Prostate gland (tissue), 2 donors: ENCODE measurements around the gene FGGY. TPM values are rescaled to one million over a fixed set of nuclear protein-coding genes. Genes with fewer than 3 reads are reported as not detected.
A peak's percentile ranks its signal among the peaks of the same experiment; 100 is the strongest.

Experiments
- DNase-seq: peaks from one replicate; pipeline ENCODE4 v3.0.0-alpha.2; 2019; ENCODE audit warnings: low spot score
- H3K27ac ChIP-seq, 2 donors: fragments of 200-600 bp; sonication (generic); 2 replicates each; pipeline ENCODE4 v1.5.1; 2017 to 2019
- H3K27me3 ChIP-seq: fragments of 200-600 bp; sonication (generic); replicated peaks from 2 replicates; pipeline ENCODE4 v1.5.1; 2019; ENCODE audit not compliant: insufficient read depth
- H3K36me3 ChIP-seq, 2 donors: fragments of 200-600 bp; sonication (generic); 1 replicate in 1 of 2; 2 replicates in 1 of 2; pipeline versions ENCODE4 v1.5.1 to v1.8.1; 2017 to 2019
- H3K4me1 ChIP-seq: fragments of 200-600 bp; sonication (generic); replicated peaks from 2 replicates; pipeline ENCODE4 v1.5.1; 2019
- H3K4me3 ChIP-seq, 2 donors: fragments of 200-600 bp; sonication (generic); 2 replicates each; pipeline ENCODE4 v1.5.1; 2017 to 2019
- H3K9me3 ChIP-seq: fragments of 200-600 bp; sonication (generic); 2 replicates; pipeline ENCODE4 v1.5.1; 2017
- CTCF ChIP-seq, 4 experiments: fragments of 200-600 bp in 2 of 4; fragments of 450-650 bp in 2 of 4; sonication (generic) in 2 of 4; IDR thresholded peaks; 1 replicate in 3 of 4; 2 replicates in 1 of 4; pipeline ENCODE4 v1.5.1; 2016 to 2019; ENCODE audit warnings: antibody characterized with exemption in 4 of 4, mild to moderate bottlenecking in 2 of 4, moderate library complexity in 2 of 4
- POLR2A ChIP-seq: fragments of 450-650 bp; IDR thresholded peaks from one replicate; pipeline ENCODE4 v1.6.1; 2016; ENCODE audit warnings: antibody characterized with exemption, mild to moderate bottlenecking
- POLR2AphosphoS5 ChIP-seq: sonication (generic); formaldehyde crosslinking; IDR thresholded peaks from one replicate; pipeline ENCODE4 v1.6.1; 2017; ENCODE audit warnings: antibody characterized with exemption
- WGBS: methylation state at CpG from one replicate; pipeline ENCODE4 v1.1.5; 2018; 5-methylcytosine and 5-hydroxymethylcytosine counted together
- intact Hi-C: fragments of 100-400 bp; cut with DNase I; formaldehyde crosslinking; loops from one replicate; pipeline ENCODE4 v1.14.2; 2022
- total RNA-seq, 2 donors: library from RNA; depleted of rRNA; stranded (reverse); fragments of >200 nt; gene quantifications; one replicate each; pipeline ENCODE4 v1.1.0, GENCODE V29; 2016

FGGY gene
- total RNA-seq, 2 donors from 2014 or later: 28.6 to 32.2 TPM

GRCh38 chr1:59592924-59593323, 296.0 kb downstream of the FGGY start:
- WGBS: 92% methylated on average over 2 of the region's 2 CpGs

GRCh38 chr1:59593798-59594790, 297.2 kb downstream of the FGGY start:
- TF ChIP-seq CTCF (IDR thresholded peaks at IDR 0.05) (no peak), POLR2A (no peak), POLR2AphosphoS5 (no peak)
- 57% methylated on average over 5 of the region's 5 CpGs for WGBS
- Histone ChIP-seq H3K36me3 (no peaks in the 10 kb centered on the region), H3K27ac (peak overlapping the region; percentile 66 to 71), H3K4me3 (no peak overlapping the region), H3K9me3 (no peaks in the 10 kb centered on the region), H3K27me3 (no peaks in the 10 kb centered on the region), H3K4me1 (peaks cover 22% of the 10 kb centered on the region)
- intact Hi-C loops: loop anchor here (2.0 to 10.0 kb wide), 2 partner anchors 201 to 809 kb away; partner anchors contain the start of gene JUN
- no peak for DNase-seq

More at GRCh38 chr1:59592924-59593323, 296.0 kb downstream of the FGGY start:
- Histone ChIP-seq H3K27ac (no peak overlapping the region), H3K27me3 (no peaks in the 10 kb centered on the region), H3K4me3 (no peak overlapping the region), H3K4me1 (peaks cover 22% of the 10 kb centered on the region), H3K36me3 (no peaks in the 10 kb centered on the region), H3K9me3 (no peaks in the 10 kb centered on the region)
- no peak for DNase-seq
- intact Hi-C loops: loop anchor here (10.0 kb wide), 1 partner anchor 808 kb away; the partner anchor contains the start of gene JUN
- TF ChIP-seq POLR2AphosphoS5 (no peak), CTCF (IDR thresholded peaks at IDR 0.05) (no peak), POLR2A (no peak)

GRCh38 chr1:59595774-59596173, 298.9 kb downstream of the FGGY start:
- WGBS: 15% methylated on average over 3 of the region's 3 CpGs
- DNase-seq: peak; percentile 54
- no peaks in the 10 kb centered on the region for H3K9me3 ChIP-seq
- intact Hi-C loops: loop anchor here (2.0 to 10.0 kb wide), 5 partner anchors 77 to 811 kb away; partner anchors contain the start of genes FGGY and JUN
- H3K4me3 ChIP-seq: no peak overlapping the region
- H3K36me3 ChIP-seq: no peaks in the 10 kb centered on the region
- peaks cover 22% of the 10 kb centered on the region for H3K4me1 ChIP-seq
- peak overlapping the region; percentile 66 to 71 for H3K27ac ChIP-seq
- TF ChIP-seq POLR2AphosphoS5: peak; percentile 90
- peak in 2 of 4 experiments; percentile 32 to 42 for TF ChIP-seq CTCF (IDR thresholded peaks at IDR 0.05)
- TF ChIP-seq POLR2A: no peak
- H3K27me3 ChIP-seq: no peaks in the 10 kb centered on the region

GRCh38 chr1:59596432-59596831, 299.5 kb downstream of the FGGY start:
- no peaks in the 10 kb centered on the region for H3K36me3 ChIP-seq
- no peaks in the 10 kb centered on the region for H3K27me3 ChIP-seq
- H3K4me1 ChIP-seq: peaks cover 22% of the 10 kb centered on the region
- no peak overlapping the region for H3K4me3 ChIP-seq
- H3K27ac ChIP-seq: peak overlapping the region; percentile 66 to 71
- DNase-seq: peak; percentile 27
- no peak for TF ChIP-seq POLR2A
- no peaks in the 10 kb centered on the region for H3K9me3 ChIP-seq
- intact Hi-C loops: loop anchor here (5.0 to 10.0 kb wide), 4 partner anchors 76 to 812 kb away; partner anchors contain the start of genes FGGY and JUN
- WGBS: 47% methylated on average over 3 of the region's 3 CpGs

GRCh38 chr1:59596956-59597355, 300.1 kb downstream of the FGGY start:
- no peaks in the 10 kb centered on the region for H3K9me3 ChIP-seq
- peaks cover 22% of the 10 kb centered on the region for H3K4me1 ChIP-seq
- H3K4me3 ChIP-seq: no peak overlapping the region
- peak overlapping the region; percentile 66 to 71 for H3K27ac ChIP-seq
- DNase-seq: no peak
- WGBS: 59% methylated on average over 1 of the region's 1 CpG
- no peaks in the 10 kb centered on the region for H3K36me3 ChIP-seq
- TF ChIP-seq POLR2A (no peak), CTCF (IDR thresholded peaks at IDR 0.05) (no peak), POLR2AphosphoS5 (no peak)
- intact Hi-C loops: loop anchor here (5.0 to 10.0 kb wide), 4 partner anchors 75 to 812 kb away; partner anchors contain the start of genes FGGY and JUN
- H3K27me3 ChIP-seq: no peaks in the 10 kb centered on the region
